PC-9 (cell line): ENCODE data around the gene ARL2BP.

Experiments used
- EZH2 ChIP-seq: fragments of 200-600 bp; sonication (generic); IDR thresholded peaks from 2 replicates; pipeline ENCODE4 v1.8.0; 2017; ENCODE audit warnings: antibody characterized with exemption, low read depth
- TF ChIP-seq, protein P1 (sequence below): fragments of 200-600 bp; sonication (generic); conservative IDR thresholded peaks from 2 replicates; pipeline ENCODE4 v1.6.1; 2017; ENCODE audit warnings: mixed run types, antibody characterized with exemption, mild to moderate bottlenecking, moderate library complexity

DNA sequence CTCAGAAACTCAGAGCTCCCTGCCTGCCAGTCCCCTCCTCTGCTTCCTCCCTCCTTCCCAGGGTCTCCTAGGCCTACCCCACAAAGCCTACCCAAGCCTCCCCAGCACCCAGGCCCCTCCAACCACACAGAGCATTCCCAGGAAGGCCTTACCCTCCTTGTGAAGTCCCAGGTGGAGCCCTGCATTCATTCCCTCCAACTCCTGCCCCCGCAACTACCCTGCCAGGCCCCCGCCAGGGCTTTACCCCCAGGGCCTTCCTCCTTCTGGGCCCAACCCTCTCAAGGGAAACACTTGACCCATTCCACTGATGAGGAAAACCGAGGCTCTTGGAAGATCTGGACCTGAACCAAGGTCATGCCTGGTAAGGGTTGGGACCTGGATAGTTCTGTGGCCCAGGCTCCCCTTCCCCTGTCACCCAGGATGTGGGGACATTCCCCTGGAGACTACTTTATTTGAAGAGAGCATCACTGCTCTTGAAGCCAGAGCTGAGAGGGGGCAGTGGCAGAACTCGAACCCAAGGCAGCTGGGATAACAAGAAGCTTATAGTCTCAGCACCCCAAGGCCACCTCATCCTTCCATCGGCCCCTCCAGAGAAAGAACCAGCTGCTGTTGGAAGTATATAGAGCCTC is 26.9 kb downstream of the ARL2BP start:
- TF ChIP-seq, protein P1, sequence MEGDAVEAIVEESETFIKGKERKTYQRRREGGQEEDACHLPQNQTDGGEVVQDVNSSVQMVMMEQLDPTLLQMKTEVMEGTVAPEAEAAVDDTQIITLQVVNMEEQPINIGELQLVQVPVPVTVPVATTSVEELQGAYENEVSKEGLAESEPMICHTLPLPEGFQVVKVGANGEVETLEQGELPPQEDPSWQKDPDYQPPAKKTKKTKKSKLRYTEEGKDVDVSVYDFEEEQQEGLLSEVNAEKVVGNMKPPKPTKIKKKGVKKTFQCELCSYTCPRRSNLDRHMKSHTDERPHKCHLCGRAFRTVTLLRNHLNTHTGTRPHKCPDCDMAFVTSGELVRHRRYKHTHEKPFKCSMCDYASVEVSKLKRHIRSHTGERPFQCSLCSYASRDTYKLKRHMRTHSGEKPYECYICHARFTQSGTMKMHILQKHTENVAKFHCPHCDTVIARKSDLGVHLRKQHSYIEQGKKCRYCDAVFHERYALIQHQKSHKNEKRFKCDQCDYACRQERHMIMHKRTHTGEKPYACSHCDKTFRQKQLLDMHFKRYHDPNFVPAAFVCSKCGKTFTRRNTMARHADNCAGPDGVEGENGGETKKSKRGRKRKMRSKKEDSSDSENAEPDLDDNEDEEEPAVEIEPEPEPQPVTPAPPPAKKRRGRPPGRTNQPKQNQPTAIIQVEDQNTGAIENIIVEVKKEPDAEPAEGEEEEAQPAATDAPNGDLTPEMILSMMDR = no peak
- no peak for TF ChIP-seq EZH2
